Stimulated activated naive CD4-positive, alpha-beta T cell (primary cell): Measurements from ENCODE around the gene RNF148.
"Not testable (repeated sequence)": the region's sequence is repeated elsewhere in the genome, so short reads cannot be mapped to it uniquely, and the experiment has no call there.

Source experiments
- DNase-seq, 6 experiments: peaks; one replicate each; lab custom pipeline; 2025; lab: John Stamatoyannopoulos, UW

Gene RNF148

DNA sequence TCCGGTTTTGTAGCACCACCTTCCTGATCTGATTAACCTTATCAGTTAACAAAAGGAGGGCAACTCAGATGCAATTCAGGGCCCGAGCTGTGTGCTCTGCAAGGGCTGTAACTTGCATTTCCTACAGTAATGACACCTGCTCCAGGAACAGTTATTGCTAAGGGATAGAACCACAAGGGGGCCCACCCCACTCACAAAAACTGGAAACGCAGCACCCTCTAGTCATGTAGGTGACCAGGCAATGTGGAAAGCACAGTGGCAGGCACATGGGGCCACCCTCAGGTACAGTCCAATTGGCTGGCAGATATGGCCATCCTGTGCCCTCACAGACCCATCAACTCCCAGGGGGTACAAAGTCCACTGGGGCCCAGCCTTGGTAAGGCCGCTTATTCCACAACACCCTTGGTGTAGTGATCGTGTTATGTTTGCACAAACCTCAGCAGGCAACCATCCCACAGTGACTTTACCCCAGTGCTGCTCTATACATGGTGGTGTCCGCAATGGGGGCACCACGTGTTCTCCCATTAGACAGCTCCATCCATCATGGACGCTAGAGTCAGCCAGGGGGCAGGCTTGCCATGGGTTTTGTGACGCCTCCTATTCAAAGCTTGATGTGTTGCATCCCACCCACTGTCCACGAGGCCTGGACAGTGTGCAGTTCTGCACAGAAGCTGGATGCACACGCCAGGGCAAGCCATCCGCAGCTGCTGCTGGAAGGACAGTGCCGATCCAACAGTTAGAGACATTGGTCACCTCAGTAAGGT is 13.2 kb downstream of the RNF148 start:
- no peak for DNase-seq

DNA sequence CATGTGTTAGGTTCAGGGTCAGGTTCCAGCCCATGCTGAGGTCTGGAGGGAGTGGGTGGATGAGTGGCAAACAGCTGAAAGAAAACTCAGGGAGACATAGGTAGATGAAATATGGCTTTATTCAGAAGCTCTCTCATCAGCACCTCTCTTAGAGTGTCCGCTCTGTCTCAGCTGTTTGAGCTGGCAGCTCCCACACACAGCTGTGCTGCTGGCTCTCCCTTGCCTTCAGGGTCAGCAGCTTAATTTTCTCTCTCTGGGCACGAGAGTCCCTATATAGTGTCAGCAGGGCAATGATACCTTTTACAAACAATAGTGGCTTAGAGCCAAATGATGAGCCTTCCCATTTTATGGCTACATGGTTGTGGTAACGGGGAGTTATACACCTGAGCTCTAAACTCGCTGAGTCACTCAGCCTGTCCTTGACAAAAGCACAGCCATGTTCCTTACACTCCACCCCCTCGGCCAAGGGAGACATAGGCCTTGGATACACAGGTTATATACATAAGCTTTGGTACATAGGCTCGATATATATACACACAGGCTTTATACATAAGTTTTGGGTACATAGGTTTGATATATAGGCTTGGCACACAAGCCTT is 14.2 kb downstream of the RNF148 start:
- DNase-seq = no peak

GRCh38 chr7:122686360-122686878 is 16.3 kb downstream of the RNF148 start:
- no peak for DNase-seq

GRCh38 chr7:122684504-122684903 is 18.2 kb downstream of the RNF148 start:
- no peak for DNase-seq

DNA sequence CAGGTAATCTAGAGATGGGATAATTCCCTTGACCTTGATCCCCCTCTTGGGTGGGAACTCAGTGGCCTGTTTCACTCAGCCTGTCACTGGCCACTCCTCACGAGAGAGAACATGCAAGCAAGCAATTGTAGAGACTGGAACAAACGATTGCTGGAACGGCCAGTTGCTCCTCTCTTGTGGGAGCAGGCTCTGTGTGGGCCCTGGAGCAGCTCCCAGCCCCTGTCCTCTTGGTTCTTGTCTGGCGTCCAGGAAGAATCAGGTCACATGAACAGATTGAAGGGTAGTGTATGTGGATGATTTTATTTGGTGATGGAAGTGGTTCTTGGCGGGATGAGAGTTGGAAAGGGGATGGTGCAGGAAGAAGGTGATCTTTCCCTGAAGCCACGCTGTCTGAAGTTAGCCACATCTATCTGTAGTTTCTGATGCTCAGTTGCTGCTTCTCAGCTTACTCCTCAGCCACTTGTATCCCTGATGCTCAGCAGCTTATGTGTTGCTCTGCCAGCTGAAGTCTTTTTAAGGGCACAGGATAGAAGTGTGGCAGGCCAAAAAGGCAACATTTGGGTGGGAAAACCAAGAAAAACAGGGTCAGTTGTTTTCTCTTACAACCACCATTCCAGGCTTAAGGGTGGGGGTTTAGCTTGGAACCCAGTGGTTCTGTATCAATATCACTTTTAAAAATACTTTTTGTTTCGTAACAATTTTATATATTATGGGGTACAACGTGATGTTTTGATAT is 19.7 kb downstream of the RNF148 start:
- no peak for DNase-seq

- not testable (repeated sequence) for DNase-seq
Observed at GRCh38 chr7:122681186-122681585, 21.5 kb downstream of the RNF148 start.

DNA sequence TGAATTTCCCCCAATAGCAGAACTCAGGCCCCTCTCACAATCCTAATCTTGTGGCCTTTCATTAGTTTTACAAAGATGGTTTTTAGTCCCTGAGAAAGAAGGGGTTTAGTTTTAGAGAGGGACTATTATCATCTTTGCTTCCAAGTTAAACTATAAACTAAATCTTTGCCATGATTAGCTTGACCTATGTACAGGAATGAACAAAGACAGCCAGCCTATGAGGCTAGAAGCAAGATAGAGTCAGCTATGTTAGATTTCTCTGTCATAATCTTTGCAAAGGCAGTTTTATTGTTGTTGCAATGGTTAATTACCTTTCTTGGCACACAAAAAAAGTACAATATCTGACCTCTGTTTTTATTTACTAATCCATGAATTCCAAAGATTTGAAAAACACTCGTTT is 22.9 kb downstream of the RNF148 start:
- DNase-seq = no peak

GRCh38 chr7:122679269-122679709 is 23.4 kb downstream of the RNF148 start:
- DNase-seq = not testable (repeated sequence)

GRCh38 chr7:122677149-122677548 is 25.6 kb downstream of the RNF148 start:
- DNase-seq = no peak

DNA sequence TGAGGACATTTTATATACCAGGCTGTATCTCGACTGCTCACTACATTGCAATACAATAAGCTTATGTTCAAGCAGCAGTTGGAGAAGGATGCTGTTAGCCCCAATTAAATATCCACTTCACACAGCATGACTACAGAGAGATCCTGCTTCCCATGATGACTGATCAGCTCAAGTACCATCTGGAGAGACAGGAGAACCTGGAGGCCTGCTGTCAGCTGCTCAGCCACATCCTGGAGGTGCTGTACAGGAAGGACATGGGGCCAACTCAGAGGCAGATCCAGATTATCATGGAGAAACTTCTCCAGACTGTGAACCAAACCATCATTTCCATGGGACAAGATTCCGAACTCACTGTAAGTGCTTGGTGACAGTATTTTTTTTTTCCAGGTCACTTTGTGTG is 26.3 kb downstream of the RNF148 start:
- no peak for DNase-seq

- no peak for DNase-seq
Observed at GRCh38 chr7:122675621-122676020, 27.1 kb downstream of the RNF148 start.

DNA sequence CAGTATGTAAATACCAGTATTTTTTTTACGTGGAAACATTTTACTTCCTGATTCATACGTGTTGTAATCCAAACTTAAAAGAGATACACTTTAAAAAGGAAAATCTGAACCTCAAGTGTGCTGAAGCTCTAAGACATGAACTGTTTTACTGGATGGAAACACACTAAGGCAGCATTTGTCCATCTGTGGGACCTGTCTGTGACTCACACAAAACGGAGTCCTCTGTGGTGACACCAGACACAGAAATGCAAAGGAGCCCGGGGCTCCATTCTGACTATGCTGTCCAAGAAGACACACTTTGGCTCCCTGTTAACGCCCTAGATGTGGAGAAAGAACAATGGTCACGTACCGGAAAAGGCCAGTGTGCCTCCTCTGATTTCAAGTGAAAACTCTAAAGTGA is 27.7 kb downstream of the RNF148 start:
- no peak for DNase-seq

DNA sequence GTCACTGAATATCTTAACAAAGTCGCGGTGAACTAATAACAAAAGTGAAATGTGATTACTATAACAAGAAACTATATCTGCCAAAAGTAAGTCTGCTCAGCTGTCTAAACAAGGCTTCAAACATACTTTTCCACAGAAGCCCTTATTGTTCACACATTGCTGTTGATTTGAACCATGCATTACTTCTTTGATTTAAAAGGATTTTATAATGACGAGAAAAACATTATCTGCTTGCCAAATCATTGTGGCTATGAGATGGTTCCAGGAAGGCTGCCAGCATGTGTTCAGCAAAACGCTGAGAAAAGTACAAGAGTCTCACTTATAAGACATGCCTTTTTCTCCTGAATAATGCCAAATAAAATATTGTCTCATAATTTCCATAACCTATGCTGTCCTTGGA is 28.2 kb downstream of the RNF148 start:
- no peak for DNase-seq

DNA sequence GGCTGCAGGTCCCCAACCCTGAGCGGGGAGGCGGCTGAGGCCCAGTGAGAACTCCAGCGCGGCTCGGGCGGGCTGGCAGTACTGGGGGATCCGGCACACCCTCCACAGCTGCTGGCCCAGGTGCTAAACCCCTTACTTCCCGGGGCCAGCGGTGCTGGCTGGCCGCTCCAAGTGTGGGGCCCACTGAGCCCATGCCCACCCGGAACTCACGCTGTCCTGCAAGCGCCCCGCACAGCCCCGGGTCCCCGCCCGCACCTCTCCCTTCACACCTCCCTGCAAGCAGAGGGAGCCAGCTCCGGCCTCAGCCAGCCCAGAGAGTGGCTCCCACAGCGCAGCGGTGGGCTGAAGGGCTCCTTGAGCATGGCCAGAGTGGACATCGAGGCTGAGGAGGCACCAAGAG is 28.8 kb downstream of the RNF148 start:
- DNase-seq = no peak

DNA sequence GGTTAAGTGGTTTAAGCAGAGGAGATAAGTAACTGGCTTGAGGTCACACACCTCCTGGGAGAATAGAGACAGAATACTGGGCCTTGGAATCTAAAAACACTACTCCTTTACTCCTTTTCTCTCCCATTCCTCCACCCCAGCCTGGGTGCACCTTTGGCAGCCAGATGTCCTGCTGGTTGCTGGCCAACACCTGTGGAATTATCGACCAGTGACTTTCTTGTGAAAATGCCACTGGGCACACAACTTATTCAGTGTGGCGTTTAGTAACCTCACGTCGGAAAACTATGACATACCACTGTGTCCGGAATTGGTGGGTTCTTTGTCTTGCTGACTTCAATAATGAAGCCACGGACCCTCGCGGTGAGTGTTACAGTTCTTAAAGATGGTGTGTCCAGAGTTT is 30.2 kb downstream of the RNF148 start:
- DNase-seq = no peak

GRCh38 chr7:122663733-122664132 is 39.0 kb downstream of the RNF148 start:
- no peak for DNase-seq

DNA sequence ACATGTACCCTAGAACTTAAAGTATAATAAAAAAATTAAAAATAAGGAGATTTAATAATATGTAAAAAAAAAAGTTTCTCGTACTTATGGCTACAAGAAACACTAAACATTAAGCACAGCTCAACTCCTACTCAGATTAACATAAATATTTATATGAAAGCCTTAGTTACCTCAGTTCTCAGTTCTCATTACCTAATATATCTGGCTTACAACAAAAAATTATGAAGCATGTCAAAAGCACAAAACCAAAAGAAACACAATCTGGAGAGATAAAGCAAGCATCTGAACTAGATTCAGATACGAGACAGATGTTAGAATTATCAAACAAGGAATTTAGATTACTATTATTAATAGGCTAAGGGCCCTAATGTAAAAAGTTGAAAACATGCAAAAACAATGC is 43.9 kb downstream of the RNF148 start:
- DNase-seq = no peak

DNA sequence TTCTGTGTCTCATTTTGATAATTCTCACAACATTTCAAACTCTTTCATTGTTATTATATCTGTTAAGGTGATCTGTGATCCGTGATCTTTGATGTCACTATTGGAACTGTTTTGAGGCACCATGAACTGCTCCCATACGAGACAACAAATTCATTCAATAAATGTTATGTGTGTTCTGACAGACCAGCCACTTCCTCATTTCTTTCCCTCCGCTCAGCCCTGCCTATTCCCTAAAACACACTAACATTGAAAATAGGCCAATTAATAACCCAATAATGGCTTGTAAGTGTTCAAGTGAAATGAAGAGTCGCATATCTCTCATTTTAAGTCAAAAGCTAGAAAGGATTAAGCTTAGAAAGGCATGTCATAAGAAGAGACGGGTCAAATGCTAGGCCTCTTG is 49.0 kb downstream of the RNF148 start:
- DNase-seq = no peak

DNA sequence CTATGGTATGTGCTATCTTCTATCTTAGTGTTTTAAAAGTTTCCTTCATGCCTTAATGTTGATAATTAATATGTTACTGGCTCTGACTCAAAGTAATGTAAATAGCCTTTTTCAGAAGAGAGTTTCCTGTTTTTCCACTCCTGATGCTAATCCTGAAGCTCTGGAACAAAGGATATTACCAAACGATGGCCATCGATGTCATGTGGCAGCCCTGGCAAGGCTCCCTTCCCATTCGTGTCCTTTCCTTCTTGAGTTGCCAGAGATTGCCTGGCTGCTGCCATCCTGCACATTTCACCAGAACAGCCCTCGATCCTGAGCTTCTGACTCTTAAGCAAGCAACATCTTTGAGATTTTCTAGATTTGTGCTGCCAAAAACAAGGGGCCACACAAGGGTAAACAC is 49.8 kb downstream of the RNF148 start:
- DNase-seq = no peak
